HEK293 (cell line): Measurements from ENCODE around the gene MOB3C.

ENCODE experiments used
- CTCF ChIA-PET: fragments of 350-600 bp; formaldehyde crosslinking; extraction: SDS; loops from one replicate; lab custom pipeline; 2021; ENCODE audit warnings: antibody characterized with exemption; lab: Yijun Ruan, JAX
- POLR2A ChIA-PET: fragments of 300-600 bp; formaldehyde crosslinking; extraction: SDS; loops from one replicate; lab custom pipeline; 2020; ENCODE audit warnings: antibody characterized with exemption, inconsistent platforms; lab: Yijun Ruan, JAX
- H3K27ac ChIP-seq: fragments of 200-500 bp; sonication (Bioruptor generic); 2 replicates; pipeline ENCODE4 v1.5.1; 2014; ENCODE audit warnings: low read depth, low read length, control low read depth, inconsistent platforms; ENCODE audit errors: extremely low read depth
- H3K36me3 ChIP-seq, 2 experiments: fragments of 200-500 bp in 1 of 2; sonication (Bioruptor generic) in 1 of 2; 1 replicate in 1 of 2; 2 replicates in 1 of 2; pipeline ENCODE4 v1.5.1; 2014 to 2017; ENCODE audit warnings: inconsistent platforms in 2 of 2, low read length in 2 of 2; ENCODE audit not compliant: control insufficient read depth in 2 of 2, insufficient read depth in 1 of 2
- H3K4me1 ChIP-seq: fragments of 200-500 bp; sonication (Bioruptor generic); 2 replicates; pipeline ENCODE4 v1.5.1; 2014; ENCODE audit warnings: mild to moderate bottlenecking, low read length, inconsistent platforms; ENCODE audit not compliant: control insufficient read depth, insufficient read depth
- H3K4me3 ChIP-seq: 2 replicates; pipeline ENCODE4 v1.5.1; 2011; ENCODE audit warnings: low read depth, mild to moderate bottlenecking, control low read depth, low read length, moderate library complexity
- H3K9me3 ChIP-seq: fragments of 200-500 bp; sonication (Bioruptor generic); 2 replicates; pipeline ENCODE4 v1.5.1; 2014; ENCODE audit warnings: low read depth, low read length, inconsistent platforms; ENCODE audit not compliant: control insufficient read depth, insufficient read depth
- FEZF1 ChIP-seq: fragments of 450-650 bp; formaldehyde crosslinking; IDR thresholded peaks from 2 replicates; pipeline ENCODE4 v1.5.1; 2016; ENCODE audit warnings: missing biosample characterization, missing genetic modification characterization
- GLI4 ChIP-seq: fragments of 450-650 bp; formaldehyde crosslinking; IDR thresholded peaks from 2 replicates; pipeline ENCODE4 v1.5.1; 2016; ENCODE audit warnings: missing biosample characterization, missing genetic modification characterization
- GLIS2 ChIP-seq: fragments of 450-650 bp; formaldehyde crosslinking; IDR thresholded peaks from 2 replicates; pipeline ENCODE4 v1.5.1; 2016; ENCODE audit warnings: missing biosample characterization, missing genetic modification characterization
- HOXD13 ChIP-seq: sonication (generic); formaldehyde crosslinking; IDR thresholded peaks from 2 replicates; pipeline ENCODE4 v1.8.0; 2022; ENCODE audit warnings: missing genetic modification reagents, borderline replicate concordance
- KLF9 ChIP-seq: fragments of 450-650 bp; formaldehyde crosslinking; IDR thresholded peaks from 2 replicates; pipeline ENCODE4 v1.5.1; 2016; ENCODE audit warnings: missing biosample characterization, missing genetic modification characterization, low read depth
- MZF1 ChIP-seq: fragments of 450-650 bp; formaldehyde crosslinking; IDR thresholded peaks from 2 replicates; pipeline ENCODE4 v1.5.1; 2017; ENCODE audit warnings: missing biosample characterization, missing genetic modification characterization, borderline replicate concordance
- SCRT1 ChIP-seq: fragments of 450-650 bp; formaldehyde crosslinking; IDR thresholded peaks from 2 replicates; pipeline ENCODE4 v1.5.1; 2016; ENCODE audit warnings: missing biosample characterization, missing genetic modification characterization, borderline replicate concordance
- SCRT2 ChIP-seq: fragments of 450-650 bp; formaldehyde crosslinking; IDR thresholded peaks from 2 replicates; pipeline ENCODE4 v1.5.1; 2016; ENCODE audit warnings: missing biosample characterization, missing genetic modification characterization
- SP7 ChIP-seq: fragments of 450-650 bp; formaldehyde crosslinking; IDR thresholded peaks from 2 replicates; pipeline ENCODE4 v1.5.1; 2016; ENCODE audit warnings: missing biosample characterization, missing genetic modification characterization
- TCF7L2 ChIP-seq: IDR thresholded peaks from 2 replicates; pipeline ENCODE4 v1.6.1; 2011; ENCODE audit warnings: low read depth, mild to moderate bottlenecking, inconsistent platforms, low read length, moderate library complexity, borderline replicate concordance
- ZBTB1 ChIP-seq: fragments of 450-650 bp; formaldehyde crosslinking; IDR thresholded peaks from 2 replicates; pipeline ENCODE4 v1.5.1; 2016; ENCODE audit warnings: missing biosample characterization, missing genetic modification characterization
- ZBTB20 ChIP-seq: fragments of 450-650 bp; formaldehyde crosslinking; IDR thresholded peaks from 2 replicates; pipeline ENCODE4 v1.5.1; 2016; ENCODE audit warnings: missing biosample characterization, missing genetic modification characterization
- ZBTB21 ChIP-seq: fragments of 450-650 bp; formaldehyde crosslinking; IDR thresholded peaks from 2 replicates; pipeline ENCODE4 v1.5.1; 2017; ENCODE audit warnings: missing biosample characterization, missing genetic modification characterization
- ZBTB7A ChIP-seq: fragments of 450-650 bp; formaldehyde crosslinking; IDR thresholded peaks from 2 replicates; pipeline ENCODE4 v1.5.1; 2016; ENCODE audit warnings: low read depth, missing biosample characterization, missing genetic modification characterization
- ZEB2 ChIP-seq: fragments of 450-650 bp; formaldehyde crosslinking; IDR thresholded peaks from 2 replicates; pipeline ENCODE4 v1.5.1; 2016; ENCODE audit warnings: missing biosample characterization, missing genetic modification characterization
- ZNF133 ChIP-seq: fragments of 450-650 bp; formaldehyde crosslinking; IDR thresholded peaks from 2 replicates; pipeline ENCODE4 v1.5.1; 2016; ENCODE audit warnings: missing biosample characterization, missing genetic modification characterization
- ZNF169 ChIP-seq: fragments of 450-650 bp; formaldehyde crosslinking; IDR thresholded peaks from 2 replicates; pipeline ENCODE4 v1.5.1; 2016; ENCODE audit warnings: missing biosample characterization, missing genetic modification characterization
- ZNF174 ChIP-seq: fragments of 450-650 bp; formaldehyde crosslinking; IDR thresholded peaks from 2 replicates; pipeline ENCODE4 v1.5.0; 2017; ENCODE audit warnings: missing biosample characterization, mild to moderate bottlenecking, missing genetic modification characterization
- ZNF2 ChIP-seq: fragments of 450-650 bp; formaldehyde crosslinking; IDR thresholded peaks from 2 replicates; pipeline ENCODE4 v1.5.1; 2016; ENCODE audit warnings: missing biosample characterization, missing genetic modification characterization
- ZNF223 ChIP-seq: fragments of 450-650 bp; formaldehyde crosslinking; IDR thresholded peaks from 2 replicates; pipeline ENCODE4 v1.5.1; 2016; ENCODE audit warnings: missing biosample characterization, missing genetic modification characterization
- ZNF24 ChIP-seq: fragments of 450-650 bp; formaldehyde crosslinking; IDR thresholded peaks from 2 replicates; pipeline ENCODE4 v1.5.1; 2016; ENCODE audit warnings: missing biosample characterization, missing genetic modification characterization
- ZNF248 ChIP-seq: fragments of 450-650 bp; formaldehyde crosslinking; IDR thresholded peaks from 2 replicates; pipeline ENCODE4 v1.5.1; 2017; ENCODE audit warnings: missing biosample characterization, missing genetic modification characterization
- ZNF341 ChIP-seq: fragments of 450-650 bp; formaldehyde crosslinking; IDR thresholded peaks from 2 replicates; pipeline ENCODE4; 2016; ENCODE audit warnings: low read depth, missing biosample characterization, missing genetic modification characterization
- ZNF366 ChIP-seq: fragments of 450-650 bp; formaldehyde crosslinking; conservative IDR thresholded peaks from 2 replicates; pipeline ENCODE4 v1.5.1; 2016; ENCODE audit warnings: missing biosample characterization, missing genetic modification characterization
- ZNF404 ChIP-seq: fragments of 450-650 bp; formaldehyde crosslinking; IDR thresholded peaks from 2 replicates; pipeline ENCODE4 v1.5.1; 2017; ENCODE audit warnings: missing biosample characterization, missing genetic modification characterization
- ZNF549 ChIP-seq: fragments of 450-650 bp; IDR thresholded peaks from 2 replicates; pipeline ENCODE4 v1.5.1; 2018; ENCODE audit warnings: missing biosample characterization, missing genetic modification characterization, mild to moderate bottlenecking, inconsistent platforms, moderate library complexity
- ZNF596 ChIP-seq: fragments of 450-650 bp; IDR thresholded peaks from 2 replicates; pipeline ENCODE4 v1.5.0; 2018; ENCODE audit warnings: missing biosample characterization, mild to moderate bottlenecking, missing genetic modification characterization, moderate library complexity
- ZNF660 ChIP-seq: fragments of 450-650 bp; IDR thresholded peaks from 2 replicates; pipeline ENCODE4 v1.5.1; 2018; ENCODE audit warnings: missing biosample characterization, mild to moderate bottlenecking, missing genetic modification characterization
- TF ChIP-seq, protein P1 (sequence below): IDR thresholded peaks from 2 replicates; pipeline ENCODE4 v1.6.1; 2011; ENCODE audit warnings: mild to moderate bottlenecking, low read depth, low read length, borderline replicate concordance
- TF ChIP-seq, protein P2 (sequence below): fragments of 450-650 bp; formaldehyde crosslinking; IDR thresholded peaks from 2 replicates; pipeline ENCODE4 v1.5.1; 2016; ENCODE audit warnings: missing biosample characterization, missing genetic modification characterization, borderline replicate concordance
- TF ChIP-seq, protein P3 (sequence below): fragments of 450-650 bp; formaldehyde crosslinking; IDR thresholded peaks from 2 replicates; pipeline ENCODE4 v1.5.1; 2016; ENCODE audit warnings: missing biosample characterization, missing genetic modification characterization

Gene MOB3C

DNA sequence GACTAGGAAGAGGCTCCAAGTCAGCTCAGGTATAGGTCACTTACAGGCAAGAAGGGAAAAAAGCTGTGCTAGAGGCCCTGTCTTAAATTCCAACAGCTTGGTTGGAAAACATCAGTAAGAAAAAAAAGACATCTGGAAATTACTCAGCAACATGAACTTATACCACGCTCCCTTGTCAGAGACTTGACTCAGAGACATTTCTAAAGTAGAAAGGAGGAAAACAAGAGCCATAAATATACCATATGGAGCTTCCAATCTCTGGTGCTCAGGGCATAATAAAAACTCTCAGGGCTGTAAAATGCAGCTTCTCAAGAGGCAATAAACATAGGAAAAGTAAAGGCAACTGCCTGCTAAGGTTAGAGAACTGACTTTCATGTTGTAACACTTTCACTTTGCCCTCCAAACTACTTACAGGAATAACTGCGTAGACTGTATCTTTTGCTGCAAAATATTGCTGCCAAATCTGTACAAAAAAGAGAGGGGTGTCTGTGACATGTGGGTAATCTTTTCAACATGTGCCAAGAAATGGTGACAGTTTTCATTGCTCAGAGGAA, 36.9 kb upstream of the MOB3C start (continued):
- TF ChIP-seq ZNF549 (tag by site-specific recombination) (no peak), GLIS2 (no peak), ZNF596 (tag by site-specific recombination) (no peak), ZNF404 (tag by site-specific recombination) (no peak), ZNF133 (tag by site-specific recombination) (no peak), FEZF1 (tag by site-specific recombination) (peak; percentile 89), ZNF2 (no peak), ZNF660 (no peak), SP7 (tag by site-specific recombination) (no peak), ZNF24 (no peak), ZNF174 (tag by site-specific recombination) (no peak), ZBTB20 (no peak), MZF1 (tag by site-specific recombination) (no peak)
- TF ChIP-seq, protein P1, sequence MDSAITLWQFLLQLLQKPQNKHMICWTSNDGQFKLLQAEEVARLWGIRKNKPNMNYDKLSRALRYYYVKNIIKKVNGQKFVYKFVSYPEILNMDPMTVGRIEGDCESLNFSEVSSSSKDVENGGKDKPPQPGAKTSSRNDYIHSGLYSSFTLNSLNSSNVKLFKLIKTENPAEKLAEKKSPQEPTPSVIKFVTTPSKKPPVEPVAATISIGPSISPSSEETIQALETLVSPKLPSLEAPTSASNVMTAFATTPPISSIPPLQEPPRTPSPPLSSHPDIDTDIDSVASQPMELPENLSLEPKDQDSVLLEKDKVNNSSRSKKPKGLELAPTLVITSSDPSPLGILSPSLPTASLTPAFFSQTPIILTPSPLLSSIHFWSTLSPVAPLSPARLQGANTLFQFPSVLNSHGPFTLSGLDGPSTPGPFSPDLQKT = no peak
- TF ChIP-seq, protein P2, sequence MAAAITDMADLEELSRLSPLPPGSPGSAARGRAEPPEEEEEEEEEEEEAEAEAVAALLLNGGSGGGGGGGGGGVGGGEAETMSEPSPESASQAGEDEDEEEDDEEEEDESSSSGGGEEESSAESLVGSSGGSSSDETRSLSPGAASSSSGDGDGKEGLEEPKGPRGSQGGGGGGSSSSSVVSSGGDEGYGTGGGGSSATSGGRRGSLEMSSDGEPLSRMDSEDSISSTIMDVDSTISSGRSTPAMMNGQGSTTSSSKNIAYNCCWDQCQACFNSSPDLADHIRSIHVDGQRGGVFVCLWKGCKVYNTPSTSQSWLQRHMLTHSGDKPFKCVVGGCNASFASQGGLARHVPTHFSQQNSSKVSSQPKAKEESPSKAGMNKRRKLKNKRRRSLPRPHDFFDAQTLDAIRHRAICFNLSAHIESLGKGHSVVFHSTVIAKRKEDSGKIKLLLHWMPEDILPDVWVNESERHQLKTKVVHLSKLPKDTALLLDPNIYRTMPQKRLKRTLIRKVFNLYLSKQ = no peak

DNA sequence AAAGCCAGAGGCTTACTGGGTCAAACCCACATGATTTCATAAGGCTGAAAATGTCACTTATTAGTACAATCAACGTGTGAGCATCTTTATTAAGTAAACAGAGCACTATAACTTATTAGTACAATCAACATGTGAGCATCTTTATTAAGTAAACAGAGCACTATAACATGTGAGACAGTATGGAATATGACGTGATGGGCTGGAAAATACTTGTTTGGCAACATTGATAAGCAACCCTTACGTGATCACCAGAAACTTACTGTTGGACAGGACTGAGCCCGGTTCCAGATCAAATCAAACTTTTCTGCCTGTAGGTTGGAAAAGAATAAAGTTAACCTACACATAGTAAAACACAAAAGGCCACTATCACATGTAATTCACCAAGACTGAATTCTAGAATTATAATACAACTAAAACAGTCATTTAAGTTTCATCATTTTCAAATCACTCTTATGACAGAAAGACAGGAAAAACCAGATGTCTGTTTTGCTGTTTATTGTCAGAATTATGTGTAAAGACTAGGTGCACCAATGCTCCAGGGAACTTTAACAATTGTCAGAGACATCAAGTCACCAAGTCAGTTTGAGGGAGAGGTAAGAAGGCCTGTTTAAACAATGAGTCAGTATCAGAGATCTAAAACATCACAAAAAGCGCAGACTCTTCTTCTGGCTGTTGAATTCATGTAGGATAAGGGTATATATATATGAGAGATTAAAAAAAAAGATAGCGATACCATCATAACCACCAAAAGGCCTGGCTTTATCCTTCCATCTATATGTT, 35.9 kb upstream of the MOB3C start:
- Histone ChIP-seq H3K9me3 (no peaks in the 10 kb centered on the region), H3K36me3 (peaks cover 25 to 87% of the 10 kb centered on the region in 2 experiments), H3K4me1 (no peaks in the 10 kb centered on the region), H3K27ac (no peak overlapping the region), H3K4me3 (no peak overlapping the region)
- CTCF ChIA-PET = no interaction called here
- TF ChIP-seq ZNF169 (tag by site-specific recombination) = no peak
- no peak for TF ChIP-seq SP7 (tag by site-specific recombination)
- no peak for TF ChIP-seq ZNF341 (tag by site-specific recombination)
- no peak for TF ChIP-seq ZNF133 (tag by site-specific recombination)
- no peak for TF ChIP-seq ZNF248 (tag by site-specific recombination)
- no peak for TF ChIP-seq ZBTB7A (tag by site-specific recombination)
- TF ChIP-seq, protein P3, sequence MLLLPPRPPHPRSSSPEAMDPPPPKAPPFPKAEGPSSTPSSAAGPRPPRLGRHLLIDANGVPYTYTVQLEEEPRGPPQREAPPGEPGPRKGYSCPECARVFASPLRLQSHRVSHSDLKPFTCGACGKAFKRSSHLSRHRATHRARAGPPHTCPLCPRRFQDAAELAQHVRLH (tag by site-specific recombination) = no peak
- TF ChIP-seq ZBTB21 = no peak
- TF ChIP-seq SCRT2 (tag by site-specific recombination) = no peak
- TF ChIP-seq ZNF660 = no peak
- no peak for TF ChIP-seq KLF9
- no peak for TF ChIP-seq ZNF366 (tag by site-specific recombination)
- no peak for TF ChIP-seq SCRT1 (tag by site-specific recombination)
- TF ChIP-seq ZBTB1 (tag by site-specific recombination) = no peak
- TF ChIP-seq, protein P2 = no peak
- TF ChIP-seq GLI4 = no peak
- TF ChIP-seq ZNF223 = no peak
- TF ChIP-seq HOXD13 (CRISPR knock-in tag) = no peak
- no peak for TF ChIP-seq ZEB2 (tag by site-specific recombination)
- TF ChIP-seq TCF7L2 = no peak
- POLR2A ChIA-PET = no interaction called here
